GM12878 (cell line): Measurements from ENCODE around the gene DDX56. TPM values are rescaled to one million over a fixed set of nuclear protein-coding genes. Genes with fewer than 3 reads are reported as not detected.

ENCODE experiments used
- ATAC-seq: fragments of 200-7000 bp; cut with Tn5 transposase; 3 replicates; pipeline ENCODE4 v1.9.1; 2020; ENCODE audit warnings: mild to moderate bottlenecking, moderate library complexity
- BruUV-seq: library from RNA; stranded (reverse); fragments of 400-500 nt; replicated peaks from 2 replicates; lab custom pipeline; 2021; lab: Mats Ljungman, UMichigan
- CTCF ChIA-PET: fragments of 300-600 bp; sonication (Branson Sonifier 250); formaldehyde crosslinking; extraction: SDS; loops from one replicate; lab custom pipeline; 2021; ENCODE audit warnings: inconsistent platforms; lab: Yijun Ruan, JAX
- POLR2A ChIA-PET: fragments of 350-600 bp; formaldehyde crosslinking; extraction: SDS; loops from one replicate; lab custom pipeline; 2021; ENCODE audit warnings: inconsistent platforms; lab: Charles Lee
- RAD21 ChIA-PET: fragments of 300-600 bp; sonication (Branson Sonifier 250); formaldehyde crosslinking; loops from one replicate; lab custom pipeline; 2023; ENCODE audit warnings: antibody characterized with exemption; ENCODE audit not compliant: unreplicated experiment; lab: Charles Lee
- SMC1A ChIA-PET: fragments of 300-600 bp; sonication (Branson Sonifier 250); formaldehyde crosslinking; loops from one replicate; lab custom pipeline; 2023; ENCODE audit not compliant: unreplicated experiment, uncharacterized antibody; lab: Charles Lee
- DNase-seq: peaks from one replicate; pipeline ENCODE4 v3.0.0-alpha.2; 2011; ENCODE audit warnings: low read depth, low spot score
- FAIRE-seq: peaks from 3 replicates; lab custom pipeline; 2011; peaks lifted over from hg19 to GRCh38; lab: Jason Lieb, UNC
- H2AFZ ChIP-seq: 2 replicates; pipeline ENCODE4 v1.6.0; 2011; ENCODE audit warnings: low read depth, low read length, control low read depth; ENCODE audit not compliant: control insufficient read depth
- H3K27ac ChIP-seq: 2 replicates; pipeline ENCODE4 v1.5.1; 2011; ENCODE audit warnings: control low read depth; ENCODE audit not compliant: control insufficient read depth, insufficient read depth
- H3K27me3 ChIP-seq, 2 experiments: replicated peaks in 1 of 2; 2 replicates each; pipeline versions ENCODE4 v1.6.0 to v1.6.1; 2011; ENCODE audit warnings: low read length in 1 of 2; ENCODE audit not compliant: control insufficient read depth in 2 of 2, insufficient read depth in 2 of 2
- H3K36me3 ChIP-seq, 2 experiments: 2 replicates each; pipeline ENCODE4 v1.5.1; 2011; ENCODE audit warnings: low read length in 1 of 2; ENCODE audit not compliant: control insufficient read depth in 2 of 2, insufficient read depth in 2 of 2
- H3K4me1 ChIP-seq: 2 replicates; pipeline ENCODE4 v1.6.1; 2011; ENCODE audit warnings: mild to moderate bottlenecking, low read length, moderate library complexity, mixed read lengths; ENCODE audit not compliant: control insufficient read depth, insufficient read depth
- H3K4me2 ChIP-seq: 2 replicates; pipeline ENCODE4 v1.6.0; 2011; ENCODE audit warnings: control low read depth; ENCODE audit not compliant: control insufficient read depth, insufficient read depth
- H3K4me3 ChIP-seq: fragments of 200-600 bp; sonication (generic); 2 replicates; pipeline ENCODE4 v1.5.1; 2016
- H3K79me2 ChIP-seq: 2 replicates; pipeline ENCODE4 v1.6.0; 2011; ENCODE audit warnings: low read length; ENCODE audit not compliant: control insufficient read depth, insufficient read depth
- H3K9ac ChIP-seq: 2 replicates; pipeline ENCODE4 v1.8.0; 2011; ENCODE audit warnings: low read length, control low read depth, mixed read lengths; ENCODE audit not compliant: control insufficient read depth, insufficient read depth
- H3K9me3 ChIP-seq: replicated peaks from 3 replicates; pipeline ENCODE4 v1.5.1; 2011; ENCODE audit warnings: mild to moderate bottlenecking, low read length; ENCODE audit not compliant: control insufficient read depth, insufficient read depth
- H4K20me1 ChIP-seq: 2 replicates; pipeline ENCODE4 v1.6.0; 2011; ENCODE audit not compliant: control insufficient read depth, insufficient read depth
- HDGF ChIP-seq: fragments of 450-650 bp; IDR thresholded peaks from 2 replicates; pipeline ENCODE4 v1.6.1; 2016; ENCODE audit warnings: antibody characterized with exemption
- IKZF2 ChIP-seq, 2 experiments: fragments of 450-650 bp; IDR thresholded peaks; 2 replicates each; pipeline ENCODE4 v1.6.1; 2017; ENCODE audit warnings: mild to moderate bottlenecking in 2 of 2, moderate library complexity in 2 of 2
- MTA2 ChIP-seq: fragments of 450-650 bp; IDR thresholded peaks from 2 replicates; pipeline ENCODE4 v1.6.1; 2016; ENCODE audit warnings: low read depth, mild to moderate bottlenecking, moderate library complexity
- MYB ChIP-seq: fragments of 150-350 bp; IDR thresholded peaks from 2 replicates; pipeline ENCODE4 v1.6.1; 2014; ENCODE audit warnings: mild to moderate bottlenecking, low read depth, low read length, borderline replicate concordance
- PML ChIP-seq: IDR thresholded peaks from 2 replicates; pipeline ENCODE4 v1.6.1; 2012; ENCODE audit warnings: low read length, inconsistent platforms
- RB1 ChIP-seq: fragments of 450-650 bp; formaldehyde crosslinking; IDR thresholded peaks from 2 replicates; pipeline ENCODE4 v1.6.1; 2017; ENCODE audit warnings: mild to moderate bottlenecking, borderline replicate concordance
- SIN3A ChIP-seq: IDR thresholded peaks from 2 replicates; pipeline ENCODE4 v1.6.1; 2012; ENCODE audit warnings: low read depth, low read length, improper control_type of control experiment
- SRF ChIP-seq, 2 experiments: IDR thresholded peaks; 2 replicates each; pipeline ENCODE4 v1.6.1; 2011; ENCODE audit warnings: low read depth in 2 of 2, low read length in 2 of 2, mild to moderate bottlenecking in 1 of 2, moderate library complexity in 1 of 2
- STAT1 ChIP-seq: fragments of 450-650 bp; conservative IDR thresholded peaks from 2 replicates; pipeline ENCODE4 v1.6.1; 2014; ENCODE audit warnings: antibody characterized with exemption, mild to moderate bottlenecking
- TAF1 ChIP-seq: IDR thresholded peaks from 2 replicates; pipeline ENCODE4 v1.6.1; 2011; ENCODE audit warnings: mild to moderate bottlenecking, low read depth, low read length, borderline replicate concordance
- TCF12 ChIP-seq: IDR thresholded peaks from 2 replicates; pipeline ENCODE4 v1.6.1; 2011; ENCODE audit warnings: low read depth, mild to moderate bottlenecking, low read length
- ZNF207 ChIP-seq: fragments of 450-650 bp; IDR thresholded peaks from 2 replicates; pipeline ENCODE4 v1.6.1; 2014; ENCODE audit warnings: antibody characterized with exemption, mild to moderate bottlenecking, borderline replicate concordance
- ZNF274 ChIP-seq: IDR thresholded peaks from one replicate; pipeline ENCODE4 v1.8.0; 2011; ENCODE audit not compliant: insufficient read length, insufficient read depth
- WGBS: methylation state at CpG from one replicate; pipeline ENCODE4 v1.1.6; 2016; ENCODE audit warnings: low lambda C conversion rate; ENCODE audit not compliant: insufficient replicate concordance, insufficient coverage; ENCODE audit errors: missing lambda C conversion rate; 5-methylcytosine and 5-hydroxymethylcytosine counted together
- in situ Hi-C: fragments of 300-500 bp; cut with MboI; formaldehyde crosslinking; loops from 9 replicates; pipeline ENCODE4 v1.14.3; 2018; ENCODE audit warnings: mixed read lengths
- intact Hi-C: fragments of 100-400 bp; cut with micrococcal nuclease; formaldehyde crosslinking; loops from one replicate; pipeline ENCODE4 v1.14.2; 2022; ENCODE audit not compliant: unreplicated experiment
- polyA plus RNA-seq, 11 experiments: library from polyadenylated mRNA; depleted of rRNA in 4 of 11; unstranded in 6 of 11; stranded (reverse) in 5 of 11; fragments of >200 nt; fragmentation: Nextera tagmentation in 4 of 11; fragmentation: Illumina TruSeq in 1 of 11; extraction: Ambion mirVana in 4 of 11; extraction: Trizol in 1 of 11; gene quantifications; 1 replicate in 1 of 11; 2 replicates in 10 of 11; pipeline versions ENCODE4 v1.2.1 to v1.2.3, GENCODE V29; 2011 to 2016; ENCODE audit warnings: inconsistent platforms in 2 of 11, missing spikeins in 2 of 11, low read depth in 1 of 11
- total RNA-seq, 4 experiments: library from RNA; depleted of rRNA in 3 of 4; stranded (reverse); fragments of >200 nt in 3 of 4; fragmentation: Illumina TruSeq in 1 of 4; extraction: Trizol in 1 of 4; gene quantifications; 2 replicates each; pipeline versions ENCODE4 v1.2.1 to v1.2.3, GENCODE V29; 2013 to 2021
- TF ChIP-seq, protein P1 (sequence below): fragments of 450-650 bp; IDR thresholded peaks from 2 replicates; pipeline ENCODE4 v1.6.1; 2018; ENCODE audit warnings: mild to moderate bottlenecking, low read depth, moderate library complexity; ENCODE audit not compliant: partially characterized antibody

DDX56 gene
- total and polyA plus RNA-seq, 10 of the 15 experiments (the other 5 are each of a cell fraction or from before 2014, with no cell fraction given), result 19.8 to 136 (median 81.3) TPM

DNA sequence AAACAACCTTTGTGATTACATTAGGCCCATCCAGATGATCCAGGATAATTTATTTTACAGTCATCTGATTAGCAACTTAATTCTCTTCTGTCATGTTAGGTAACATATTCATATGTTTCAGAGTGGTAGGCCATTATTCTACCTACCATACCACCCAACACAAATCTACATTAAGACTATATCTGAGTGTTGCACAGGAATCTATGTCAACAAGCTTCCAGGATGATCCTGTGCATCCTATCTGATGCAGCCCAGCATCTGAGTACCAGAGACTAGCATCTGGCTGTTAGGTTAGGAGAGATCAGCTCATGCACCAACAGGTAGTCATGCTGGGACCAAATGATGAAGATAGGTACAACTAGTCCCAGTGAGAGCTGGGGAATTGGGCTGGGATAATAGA lies 1.3 kb upstream of the DDX56 start (continued):
- no peak for TF ChIP-seq STAT1
- no peak for TF ChIP-seq SIN3A
- no peak for TF ChIP-seq TCF12
- no peak for TF ChIP-seq SRF (IDR thresholded peaks at IDR 0.05; ENCODE audit: low read depth in 2 of 2, low read length in 2 of 2)

DNA sequence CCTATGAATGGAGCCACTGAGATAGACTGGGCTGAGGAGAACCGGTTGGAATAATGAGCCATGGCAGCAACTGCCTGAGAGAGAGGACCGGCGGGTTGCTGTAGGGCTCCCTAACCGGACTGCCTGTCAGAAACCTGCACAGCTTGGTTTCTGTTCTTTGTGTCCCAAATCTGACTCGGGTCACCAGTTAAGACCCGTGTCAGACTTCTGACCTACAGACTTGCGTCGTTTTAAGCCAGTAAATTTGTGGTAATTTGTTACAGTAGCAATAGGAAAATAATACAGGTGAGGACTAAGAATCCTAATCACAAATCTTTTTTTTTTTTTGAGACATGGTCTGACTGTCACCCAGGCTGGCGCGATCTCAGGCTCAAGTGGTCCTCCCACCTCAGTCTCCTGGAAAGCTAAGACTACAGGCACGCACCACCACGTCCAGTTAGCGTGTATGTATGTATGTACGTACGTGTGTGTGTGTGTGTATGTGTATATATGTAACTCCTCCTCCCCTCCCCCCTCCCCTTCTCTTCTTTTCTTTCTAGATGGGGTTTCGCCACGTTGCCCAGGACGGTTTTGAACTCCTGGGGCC lies 672 bp upstream of the DDX56 start:
- WGBS, result 44% methylated on average over 18 of the region's 18 CpGs
- peak overlapping the region; percentile 94 for H3K4me3 ChIP-seq
- no peak for DNase-seq
- no peak for FAIRE-seq
- in situ Hi-C loops (no loop called here), intact Hi-C loops (no loop called here)
- no peaks in the 10 kb centered on the region for H3K9me3 ChIP-seq
- H4K20me1 ChIP-seq, result no peaks in the 10 kb centered on the region; the same call in 1 of the 2 replicates
- H3K36me3 ChIP-seq, result peaks cover 19 to 37% of the 10 kb centered on the region in 2 experiments
- peak overlapping the region; percentile 94 for H3K27ac ChIP-seq
- peaks cover 35% of the 10 kb centered on the region for H3K79me2 ChIP-seq
- peak overlapping the region; percentile 93 for H2AFZ ChIP-seq
- H3K4me1 ChIP-seq, result peaks cover 11% of the 10 kb centered on the region
- ChIA-PET CTCF (interaction anchor here (1.0 to 4.4 kb wide), 3 partner anchors 9 to 334 kb away, joined by 3 to 23 read pairs (median 5); no protein-coding TSS in a partner anchor), RAD21 (interaction anchor here (0.6 to 2.6 kb wide), 8 partner anchors 9 to 275 kb away, joined by 3 to 9 read pairs (median 4); partner anchors contain the start of genes NUDCD3 and OGDH), POLR2A (interaction anchor here (0.7 to 3.0 kb wide), 9 partner anchors 8 to 517 kb away, joined by 3 to 18 read pairs (median 3); partner anchors contain the start of genes PPIA and TMED4), SMC1A (interaction anchor here (1.0 to 4.1 kb wide), 4 partner anchors 8 to 562 kb away, joined by 3 to 17 read pairs (median 4); partner anchors contain the start of genes H2AZ2 and TMED4)
- H3K4me2 ChIP-seq, result peak overlapping the region; percentile 66
- H3K27me3 ChIP-seq, result no peaks in the 10 kb centered on the region
- no peak for ATAC-seq
- TSS peak; percentile 90 for BruUV-seq
- peak overlapping the region; percentile 92 for H3K9ac ChIP-seq
- TF ChIP-seq MYB (no peak), IKZF2 (IDR thresholded peaks at IDR 0.05) (no peak), SIN3A (no peak), ZNF207 (0 out of 2 replicates have a peak, but pooled peaks have one; percentile 4), TAF1 (no peak), ZNF274 (no peak), RB1 (0 out of 2 replicates have a peak, but pooled peaks have one; percentile 3), HDGF (0 out of 2 replicates have a peak, but pooled peaks have one; percentile 11), MTA2 (no peak), PML (no peak)
- TF ChIP-seq, protein P1, sequence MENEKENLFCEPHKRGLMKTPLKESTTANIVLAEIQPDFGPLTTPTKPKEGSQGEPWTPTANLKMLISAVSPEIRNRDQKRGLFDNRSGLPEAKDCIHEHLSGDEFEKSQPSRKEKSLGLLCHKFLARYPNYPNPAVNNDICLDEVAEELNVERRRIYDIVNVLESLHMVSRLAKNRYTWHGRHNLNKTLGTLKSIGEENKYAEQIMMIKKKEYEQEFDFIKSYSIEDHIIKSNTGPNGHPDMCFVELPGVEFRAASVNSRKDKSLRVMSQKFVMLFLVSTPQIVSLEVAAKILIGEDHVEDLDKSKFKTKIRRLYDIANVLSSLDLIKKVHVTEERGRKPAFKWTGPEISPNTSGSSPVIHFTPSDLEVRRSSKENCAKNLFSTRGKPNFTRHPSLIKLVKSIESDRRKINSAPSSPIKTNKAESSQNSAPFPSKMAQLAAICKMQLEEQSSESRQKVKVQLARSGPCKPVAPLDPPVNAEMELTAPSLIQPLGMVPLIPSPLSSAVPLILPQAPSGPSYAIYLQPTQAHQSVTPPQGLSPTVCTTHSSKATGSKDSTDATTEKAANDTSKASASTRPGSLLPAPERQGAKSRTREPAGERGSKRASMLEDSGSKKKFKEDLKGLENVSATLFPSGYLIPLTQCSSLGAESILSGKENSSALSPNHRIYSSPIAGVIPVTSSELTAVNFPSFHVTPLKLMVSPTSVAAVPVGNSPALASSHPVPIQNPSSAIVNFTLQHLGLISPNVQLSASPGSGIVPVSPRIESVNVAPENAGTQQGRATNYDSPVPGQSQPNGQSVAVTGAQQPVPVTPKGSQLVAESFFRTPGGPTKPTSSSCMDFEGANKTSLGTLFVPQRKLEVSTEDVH, result no peak
